Upper lobe of left lung (tissue), 6 donors: ENCODE measurements around the gene AMELX. TPM values are rescaled to one million over a fixed set of nuclear protein-coding genes. Genes with fewer than 3 reads are reported as not detected.

Experiments
- ATAC-seq, 2 donors: fragments of 200-7000 bp; cut with Tn5 transposase; one replicate each; pipeline ENCODE4 v1.9.1; 2022; ENCODE audit warnings: mild to moderate bottlenecking in 2 of 2, moderate library complexity in 2 of 2; ENCODE audit not compliant: low FRiP score in 2 of 2
- DNase-seq, 2 donors: peaks; one replicate each; pipeline ENCODE4 v3.0.0-alpha.2; 2019 to 2020
- H3K27ac ChIP-seq, 4 donors: fragments of 200-600 bp; sonication (generic); one replicate each; pipeline ENCODE4 v1.5.1; 2016 to 2019
- H3K27me3 ChIP-seq, 4 donors: fragments of 200-600 bp; sonication (generic); one replicate each; pipeline ENCODE4 v1.5.1; 2017 to 2019
- H3K36me3 ChIP-seq, 4 donors: fragments of 200-600 bp; sonication (generic); one replicate each; pipeline ENCODE4 v1.5.1; 2016 to 2019
- H3K4me1 ChIP-seq, 4 donors: fragments of 200-600 bp; sonication (generic); one replicate each; pipeline ENCODE4 v1.5.1; 2018 to 2019
- H3K4me3 ChIP-seq, 4 donors: fragments of 200-600 bp; sonication (generic); one replicate each; pipeline ENCODE4 v1.5.1; 2017 to 2019; ENCODE audit warnings: mild to moderate bottlenecking in 2 of 4, moderate library complexity in 1 of 4
- H3K9me3 ChIP-seq, 4 donors: fragments of 200-600 bp; sonication (generic); one replicate each; pipeline ENCODE4 v1.5.1; 2018 to 2019
- EP300 ChIP-seq, 4 donors: sonication (generic); formaldehyde crosslinking; IDR thresholded peaks; one replicate each; pipeline ENCODE4 v1.5.1; 2017; ENCODE audit warnings: antibody characterized with exemption in 4 of 4, control low read depth in 2 of 4
- WGBS, 2 donors: methylation state at CpG; one replicate each; pipeline ENCODE4 v1.1.5; 2017 to 2018; 5-methylcytosine and 5-hydroxymethylcytosine counted together
- small RNA-seq, 4 donors: library from RNA; depleted of rRNA; stranded (forward); fragments of <200 nt; gene quantifications; one replicate each; pipeline ENCODE3, GENCODE V24; 2016
- total RNA-seq, 6 donors: library from RNA; depleted of rRNA in 4 of 6; stranded (reverse); fragments of >200 nt in 4 of 6; gene quantifications; one replicate each; pipeline versions ENCODE4 v1.1.0 to v1.2.1, GENCODE V29; 2016 to 2021
- TF ChIP-seq, protein P1 (sequence below), 6 experiments: fragments of 450-650 bp in 4 of 6; fragments of 200-600 bp in 2 of 6; sonication (generic) in 2 of 6; IDR thresholded peaks; one replicate each; pipeline ENCODE4 v1.5.1; 2016 to 2019; ENCODE audit warnings: antibody characterized with exemption in 6 of 6
- donor health status: DM: no; HTN: no; CAD: no; lungs with moderate emphysema.
- donor health status: DM: no; HTN: yes; CAD: no; lungs with severe emphysema.

The AMELX gene
- total RNA-seq, 6 donors from 2014 or later: not detected

DNA sequence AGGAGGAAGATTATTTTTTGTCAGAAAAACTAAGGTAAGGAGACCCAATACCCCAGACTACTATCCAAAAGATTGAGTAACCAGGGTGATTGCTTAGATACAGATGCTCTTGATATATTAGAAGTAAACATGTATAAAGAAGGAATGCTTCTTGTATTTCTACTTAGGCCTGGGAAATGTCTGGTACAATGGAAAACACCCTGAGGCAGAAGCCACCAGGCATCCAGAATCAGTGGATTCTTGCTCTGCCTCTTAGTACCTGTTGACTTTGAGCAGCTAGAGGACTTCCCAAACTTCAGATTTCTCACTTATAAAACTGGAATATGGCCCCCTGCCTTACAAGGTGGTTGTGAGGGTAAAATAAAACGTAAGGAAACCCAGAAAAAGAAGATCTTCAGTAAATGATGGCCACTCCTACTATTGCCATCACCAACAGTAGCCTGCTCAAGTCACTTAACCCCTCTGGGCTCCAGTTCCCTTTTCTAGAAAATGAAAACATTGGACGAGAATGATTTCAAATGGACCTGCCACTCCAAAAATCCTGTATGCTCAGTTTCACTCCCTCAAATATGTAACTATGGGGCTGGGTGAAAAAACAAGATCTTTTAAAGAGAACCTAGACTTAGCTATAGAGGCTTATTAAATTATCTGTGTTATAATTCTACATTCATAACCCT is 56.6 kb downstream of the AMELX start:
- DNase-seq: no peak
- Histone ChIP-seq H3K27ac (peak overlapping the region in 3 of 4 donors; percentile 7 to 72 (median 40)), H3K9me3 (no peaks in the 10 kb centered on the region), H3K4me1 (peaks cover 4 to 8% (median 5%) of the 10 kb centered on the region in 4 donors), H3K27me3 (no peaks in the 10 kb centered on the region), H3K4me3 (peak overlapping the region in 1 of 4 donors; percentile 15), H3K36me3 (no peaks in the 10 kb centered on the region)
- 53 to 65% methylated on average over 2 of the region's 2 CpGs for WGBS, 2 donors
- ATAC-seq: no peak
- TF ChIP-seq EP300 (IDR thresholded peaks at IDR 0.05): no peak
- TF ChIP-seq, protein P1, sequence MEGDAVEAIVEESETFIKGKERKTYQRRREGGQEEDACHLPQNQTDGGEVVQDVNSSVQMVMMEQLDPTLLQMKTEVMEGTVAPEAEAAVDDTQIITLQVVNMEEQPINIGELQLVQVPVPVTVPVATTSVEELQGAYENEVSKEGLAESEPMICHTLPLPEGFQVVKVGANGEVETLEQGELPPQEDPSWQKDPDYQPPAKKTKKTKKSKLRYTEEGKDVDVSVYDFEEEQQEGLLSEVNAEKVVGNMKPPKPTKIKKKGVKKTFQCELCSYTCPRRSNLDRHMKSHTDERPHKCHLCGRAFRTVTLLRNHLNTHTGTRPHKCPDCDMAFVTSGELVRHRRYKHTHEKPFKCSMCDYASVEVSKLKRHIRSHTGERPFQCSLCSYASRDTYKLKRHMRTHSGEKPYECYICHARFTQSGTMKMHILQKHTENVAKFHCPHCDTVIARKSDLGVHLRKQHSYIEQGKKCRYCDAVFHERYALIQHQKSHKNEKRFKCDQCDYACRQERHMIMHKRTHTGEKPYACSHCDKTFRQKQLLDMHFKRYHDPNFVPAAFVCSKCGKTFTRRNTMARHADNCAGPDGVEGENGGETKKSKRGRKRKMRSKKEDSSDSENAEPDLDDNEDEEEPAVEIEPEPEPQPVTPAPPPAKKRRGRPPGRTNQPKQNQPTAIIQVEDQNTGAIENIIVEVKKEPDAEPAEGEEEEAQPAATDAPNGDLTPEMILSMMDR (IDR thresholded peaks at IDR 0.05): no peak

Small RNA genes lying within 50 kb of the gene (small RNA-seq; reads per million reads assigned to genes)
- gene MIR548AX: 0 to 0.13 (median 0) reads per million in 4 donors

Other genes with a start within 250 kb of the AMELX start
- gene HCCS, start 182.1 kb upstream of the AMELX start, total RNA-seq: 10 to 100 TPM in 4 of 6 donors, 1 to 10 TPM in 2; 2.1 to 19.6 (median 12.2) TPM